Natural killer cell treated with Interleukin-12 subunit alpha and Interleukin-12 subunit beta and Interleukin-15 and Interleukin-18, amount 100 ng/mL, for 72 hours (primary cell): ENCODE measurements around the gene AZU1. TPM values are rescaled to one million over a fixed set of nuclear protein-coding genes. Genes with fewer than 3 reads are reported as not detected.

Source experiments
- ATAC-seq, 2 donors: fragments of 150-1000 bp; cut with Tn5 transposase in 1 of 2; sonication (Bioruptor Pico), chemical (Tn5 transposase) in 1 of 2; 2 replicates each; pipeline ENCODE4 v1.10.0; 2021
- DNase-seq: peaks from one replicate; pipeline ENCODE4 v3.0.0; 2022; ENCODE audit warnings: low spot score
- H3K27ac Mint-ChIP-seq, 2 donors: 1 replicate in 1 of 2; 2 replicates in 1 of 2; pipeline ENCODE4 v1.8.0; 2022; ENCODE audit warnings: mixed read lengths in 2 of 2, mild to moderate bottlenecking in 1 of 2, moderate library complexity in 1 of 2
- H3K27me3 Mint-ChIP-seq, 2 donors: 1 replicate in 1 of 2; 2 replicates in 1 of 2; pipeline ENCODE4 v1.8.0; 2022; ENCODE audit warnings: mixed read lengths in 2 of 2
- H3K36me3 Mint-ChIP-seq: one replicate; pipeline ENCODE4 v1.8.0; 2022; ENCODE audit warnings: mixed read lengths
- H3K4me1 Mint-ChIP-seq, 2 donors: 1 replicate in 1 of 2; 2 replicates in 1 of 2; pipeline ENCODE4 v1.8.0; 2022; ENCODE audit warnings: low read depth in 2 of 2, mixed read lengths in 2 of 2, mild to moderate bottlenecking in 1 of 2
- H3K4me3 Mint-ChIP-seq: one replicate; pipeline ENCODE4 v1.8.0; 2022; ENCODE audit warnings: mixed read lengths
- H3K9me3 Mint-ChIP-seq: 2 replicates; pipeline ENCODE4 v1.8.0; 2022; ENCODE audit warnings: mixed read lengths
- total RNA-seq, 2 donors: library from RNA; stranded (reverse); gene quantifications; one replicate each; pipeline ENCODE4 v1.2.3, GENCODE V29; 2022

AZU1 gene
- total RNA-seq, 2 donors from 2014 or later = 0.25 to 0.36 TPM

- ATAC-seq (no peak), DNase-seq (no peak)
- no peaks in the 10 kb centered on the region for H3K9me3 Mint-ChIP-seq
- peaks cover 0 to 3% of the 10 kb centered on the region in 2 donors for H3K4me1 Mint-ChIP-seq
- no peaks in the 10 kb centered on the region for H3K36me3 Mint-ChIP-seq
- peaks cover 0 to 6% of the 10 kb centered on the region in 2 donors for H3K27me3 Mint-ChIP-seq
- H3K4me3 Mint-ChIP-seq = no peak overlapping the region
- H3K27ac Mint-ChIP-seq = no peak overlapping the region
These were observed 27.5 kb downstream of the AZU1 start for GRCh38 chr19:855142-855541.

GRCh38 chr19:855566-856120 lies 28.0 kb downstream of the AZU1 start:
- H3K27ac Mint-ChIP-seq = no peak overlapping the region
- H3K27me3 Mint-ChIP-seq = peaks cover 0 to 6% of the 10 kb centered on the region in 2 donors
- ATAC-seq (no peak), DNase-seq (no peak)
- H3K9me3 Mint-ChIP-seq = no peaks in the 10 kb centered on the region
- H3K4me1 Mint-ChIP-seq = peaks cover 0 to 3% of the 10 kb centered on the region in 2 donors
- H3K36me3 Mint-ChIP-seq = no peaks in the 10 kb centered on the region
- H3K4me3 Mint-ChIP-seq = no peak overlapping the region

GRCh38 chr19:858284-858683 lies 30.6 kb downstream of the AZU1 start:
- no peaks in the 10 kb centered on the region for H3K36me3 Mint-ChIP-seq
- H3K27ac Mint-ChIP-seq = no peak overlapping the region
- no peak for DNase-seq
- ATAC-seq = no peak
- H3K4me1 Mint-ChIP-seq = peaks cover 9 to 10% of the 10 kb centered on the region in 2 donors
- no peak overlapping the region for H3K4me3 Mint-ChIP-seq
- H3K27me3 Mint-ChIP-seq = peaks cover 0 to 10% of the 10 kb centered on the region in 2 donors
- no peaks in the 10 kb centered on the region for H3K9me3 Mint-ChIP-seq

- DNase-seq (no peak), ATAC-seq (no peak)
- peaks cover 10 to 11% of the 10 kb centered on the region in 2 donors for H3K4me1 Mint-ChIP-seq
- peaks cover 0 to 10% of the 10 kb centered on the region in 2 donors for H3K27me3 Mint-ChIP-seq
- no peak within 1 kb of the TSS for H3K4me3 Mint-ChIP-seq
- no peak within 1 kb of the TSS for H3K27ac Mint-ChIP-seq
- no peaks in the 10 kb centered on the region for H3K9me3 Mint-ChIP-seq
- H3K36me3 Mint-ChIP-seq = no peaks in the 10 kb centered on the region
These were observed 31.5 kb downstream of the AZU1 start, which contains the start of gene CFD for GRCh38 chr19:858868-859843. Gene CFD, plus strand, starts transcription at chr19:859664. Its CDS starts 26 bp downstream, at chr19:859690.

GRCh38 chr19:861141-861755 lies 33.6 kb downstream of the AZU1 start:
- Mint-ChIP-seq H3K36me3 (no peaks in the 10 kb centered on the region), H3K4me1 (peaks cover 10 to 11% of the 10 kb centered on the region in 2 donors), H3K27ac (no peak overlapping the region), H3K4me3 (no peak overlapping the region), H3K9me3 (no peaks in the 10 kb centered on the region), H3K27me3 (peaks cover 0 to 10% of the 10 kb centered on the region in 2 donors)
- no peak for ATAC-seq
- no peak for DNase-seq

- Mint-ChIP-seq H3K9me3 (no peaks in the 10 kb centered on the region), H3K27me3 (peaks cover 0 to 8% of the 10 kb centered on the region in 2 donors), H3K4me3 (peak overlapping the region; percentile 67), H3K36me3 (no peaks in the 10 kb centered on the region), H3K27ac (no peak overlapping the region), H3K4me1 (peaks cover 10 to 11% of the 10 kb centered on the region in 2 donors)
- ATAC-seq = peak; percentile 57 to 71
- no peak for DNase-seq
These were observed 34.3 kb downstream of the AZU1 start for GRCh38 chr19:861756-862580.

- Mint-ChIP-seq H3K36me3 (peaks cover 4% of the 10 kb centered on the region), H3K4me1 (peaks cover 10 to 12% of the 10 kb centered on the region in 2 donors), H3K9me3 (no peaks in the 10 kb centered on the region), H3K27ac (no peak overlapping the region), H3K4me3 (peak overlapping the region; percentile 67), H3K27me3 (peaks cover 0 to 5% of the 10 kb centered on the region in 2 donors)
- ATAC-seq = peak; percentile 61 to 79
- no peak for DNase-seq
These were observed 35.1 kb downstream of the AZU1 start for GRCh38 chr19:862581-863314.

GRCh38 chr19:863315-863620 lies 35.6 kb downstream of the AZU1 start:
- H3K27me3 Mint-ChIP-seq = peaks cover 0 to 4% of the 10 kb centered on the region in 2 donors
- peak overlapping the region; percentile 26 to 61 for H3K27ac Mint-ChIP-seq
- H3K36me3 Mint-ChIP-seq = peaks cover 4% of the 10 kb centered on the region
- DNase-seq = no peak
- no peaks in the 10 kb centered on the region for H3K9me3 Mint-ChIP-seq
- ATAC-seq = no peak
- H3K4me1 Mint-ChIP-seq = peaks cover 10 to 11% of the 10 kb centered on the region in 2 donors
- H3K4me3 Mint-ChIP-seq = peak overlapping the region; percentile 67

- Mint-ChIP-seq H3K4me1 (peaks cover 10 to 11% of the 10 kb centered on the region in 2 donors), H3K4me3 (no peak overlapping the region), H3K36me3 (peaks cover 4% of the 10 kb centered on the region), H3K27me3 (peaks cover 0 to 4% of the 10 kb centered on the region in 2 donors), H3K9me3 (no peaks in the 10 kb centered on the region), H3K27ac (no peak overlapping the region)
- DNase-seq (no peak), ATAC-seq (no peak)
These were observed 39.2 kb downstream of the AZU1 start for GRCh38 chr19:866769-867300.

GRCh38 chr19:867301-867793 lies 39.7 kb downstream of the AZU1 start:
- H3K27ac Mint-ChIP-seq = no peak overlapping the region
- ATAC-seq = no peak
- peaks cover 10 to 11% of the 10 kb centered on the region in 2 donors for H3K4me1 Mint-ChIP-seq
- peaks cover 4% of the 10 kb centered on the region for H3K36me3 Mint-ChIP-seq
- H3K27me3 Mint-ChIP-seq = peaks cover 0 to 4% of the 10 kb centered on the region in 2 donors
- no peak overlapping the region for H3K4me3 Mint-ChIP-seq
- no peak for DNase-seq
- H3K9me3 Mint-ChIP-seq = no peaks in the 10 kb centered on the region

GRCh38 chr19:867855-868457 lies 40.3 kb downstream of the AZU1 start:
- DNase-seq (no peak), ATAC-seq (no peak)
- no peak overlapping the region for H3K4me3 Mint-ChIP-seq
- H3K9me3 Mint-ChIP-seq = no peaks in the 10 kb centered on the region
- no peak overlapping the region for H3K27ac Mint-ChIP-seq
- no peaks in the 10 kb centered on the region for H3K27me3 Mint-ChIP-seq
- peaks cover 4 to 8% of the 10 kb centered on the region in 2 donors for H3K4me1 Mint-ChIP-seq
- peaks cover 4% of the 10 kb centered on the region for H3K36me3 Mint-ChIP-seq
